ENCODE data around the gene DIAPH1.

DIAPH1 gene

GRCh38 chr5:141533897-141534296 is 84.9 kb downstream of the DIAPH1 start:
- Mint-ChIP-seq H3K27ac (no peak overlapping the region), H3K36me3 (ENCODE audit: low read depth) (peaks cover 33% of the 10 kb centered on the region), H3K9me3 (no peaks in the 10 kb centered on the region), H3K4me3 (no peak overlapping the region), H3K27me3 (no peaks in the 10 kb centered on the region), H3K4me1 (ENCODE audit: low read depth) (no peaks in the 10 kb centered on the region)

GRCh38 chr5:141532726-141533125 is 86.1 kb downstream of the DIAPH1 start:
- Mint-ChIP-seq H3K27ac (no peak overlapping the region), H3K27me3 (no peaks in the 10 kb centered on the region), H3K9me3 (no peaks in the 10 kb centered on the region), H3K4me1 (ENCODE audit: low read depth) (no peaks in the 10 kb centered on the region), H3K4me3 (no peak overlapping the region), H3K36me3 (ENCODE audit: low read depth) (peaks cover 33% of the 10 kb centered on the region)

GRCh38 chr5:141529873-141530272 is 88.9 kb downstream of the DIAPH1 start:
- H3K27ac Mint-ChIP-seq, result no peak overlapping the region
- peaks cover 12% of the 10 kb centered on the region for H3K4me1 Mint-ChIP-seq (ENCODE audit: low read depth)
- H3K9me3 Mint-ChIP-seq, result no peaks in the 10 kb centered on the region
- no peak overlapping the region for H3K4me3 Mint-ChIP-seq
- peaks cover 26% of the 10 kb centered on the region for H3K36me3 Mint-ChIP-seq (ENCODE audit: low read depth)
- no peaks in the 10 kb centered on the region for H3K27me3 Mint-ChIP-seq

- H3K36me3 Mint-ChIP-seq (ENCODE audit: low read depth), result peaks cover 26% of the 10 kb centered on the region
- H3K27ac Mint-ChIP-seq, result peak overlapping the region; percentile 76
- H3K27me3 Mint-ChIP-seq, result no peaks in the 10 kb centered on the region
- H3K9me3 Mint-ChIP-seq, result no peaks in the 10 kb centered on the region
- peaks cover 13% of the 10 kb centered on the region for H3K4me1 Mint-ChIP-seq (ENCODE audit: low read depth)
- no peak overlapping the region for H3K4me3 Mint-ChIP-seq
Measured at GRCh38 chr5:141529002-141529401, 89.8 kb downstream of the DIAPH1 start.

GRCh38 chr5:141528291-141528984 is 90.4 kb downstream of the DIAPH1 start:
- H3K27me3 Mint-ChIP-seq, result no peaks in the 10 kb centered on the region
- no peak overlapping the region for H3K4me3 Mint-ChIP-seq
- H3K36me3 Mint-ChIP-seq (ENCODE audit: low read depth), result peaks cover 28% of the 10 kb centered on the region
- no peaks in the 10 kb centered on the region for H3K9me3 Mint-ChIP-seq
- peaks cover 13% of the 10 kb centered on the region for H3K4me1 Mint-ChIP-seq (ENCODE audit: low read depth)
- peak overlapping the region; percentile 76 for H3K27ac Mint-ChIP-seq

- Mint-ChIP-seq H3K4me1 (ENCODE audit: low read depth) (peaks cover 23% of the 10 kb centered on the region), H3K27me3 (no peaks in the 10 kb centered on the region), H3K9me3 (no peaks in the 10 kb centered on the region), H3K27ac (peak overlapping the region; percentile 0), H3K36me3 (ENCODE audit: low read depth) (peaks cover 36% of the 10 kb centered on the region), H3K4me3 (no peak overlapping the region)
Measured at GRCh38 chr5:141527426-141527825, 91.4 kb downstream of the DIAPH1 start.

GRCh38 chr5:141525653-141526052 is 93.1 kb downstream of the DIAPH1 start:
- Mint-ChIP-seq H3K4me1 (ENCODE audit: low read depth) (peaks cover 41% of the 10 kb centered on the region), H3K27me3 (no peaks in the 10 kb centered on the region), H3K4me3 (no peak overlapping the region), H3K27ac (no peak overlapping the region), H3K9me3 (no peaks in the 10 kb centered on the region), H3K36me3 (ENCODE audit: low read depth) (peaks cover 53% of the 10 kb centered on the region)

GRCh38 chr5:141524604-141525597 is 93.9 kb downstream of the DIAPH1 start:
- Mint-ChIP-seq H3K4me3 (no peak overlapping the region), H3K27ac (no peak overlapping the region), H3K9me3 (no peaks in the 10 kb centered on the region), H3K36me3 (ENCODE audit: low read depth) (peaks cover 60% of the 10 kb centered on the region), H3K4me1 (ENCODE audit: low read depth) (peaks cover 48% of the 10 kb centered on the region), H3K27me3 (no peaks in the 10 kb centered on the region)

- Mint-ChIP-seq H3K27ac (no peak overlapping the region), H3K4me3 (no peak overlapping the region), H3K4me1 (ENCODE audit: low read depth) (peaks cover 50% of the 10 kb centered on the region), H3K9me3 (no peaks in the 10 kb centered on the region), H3K36me3 (ENCODE audit: low read depth) (peaks cover 69% of the 10 kb centered on the region), H3K27me3 (no peaks in the 10 kb centered on the region)
Measured at GRCh38 chr5:141523991-141524390, 94.8 kb downstream of the DIAPH1 start.

- peaks cover 50% of the 10 kb centered on the region for H3K4me1 Mint-ChIP-seq (ENCODE audit: low read depth)
- no peak overlapping the region for H3K4me3 Mint-ChIP-seq
- H3K9me3 Mint-ChIP-seq, result no peaks in the 10 kb centered on the region
- H3K36me3 Mint-ChIP-seq (ENCODE audit: low read depth), result peaks cover 82% of the 10 kb centered on the region
- peak overlapping the region; percentile 74 for H3K27ac Mint-ChIP-seq
- H3K27me3 Mint-ChIP-seq, result no peaks in the 10 kb centered on the region
Measured at GRCh38 chr5:141522301-141522700, 96.5 kb downstream of the DIAPH1 start.

- Mint-ChIP-seq H3K27ac (peak overlapping the region; percentile 74), H3K4me3 (peak overlapping the region; percentile 31), H3K4me1 (ENCODE audit: low read depth) (peaks cover 51% of the 10 kb centered on the region), H3K9me3 (no peaks in the 10 kb centered on the region), H3K36me3 (ENCODE audit: low read depth) (peaks cover 85% of the 10 kb centered on the region), H3K27me3 (no peaks in the 10 kb centered on the region)
Measured at GRCh38 chr5:141521244-141521781, 97.5 kb downstream of the DIAPH1 start.

GRCh38 chr5:141519605-141520565 is 98.9 kb downstream of the DIAPH1 start:
- Mint-ChIP-seq H3K4me1 (ENCODE audit: low read depth) (peaks cover 53% of the 10 kb centered on the region), H3K9me3 (no peaks in the 10 kb centered on the region)

GRCh38 chr5:141518618-141519015 is 100.2 kb downstream of the DIAPH1 start:
- peaks cover 73% of the 10 kb centered on the region for H3K36me3 Mint-ChIP-seq (ENCODE audit: low read depth)
- H3K4me1 Mint-ChIP-seq (ENCODE audit: low read depth), result peaks cover 64% of the 10 kb centered on the region
- H3K9me3 Mint-ChIP-seq, result no peaks in the 10 kb centered on the region
- no peak overlapping the region for H3K27ac Mint-ChIP-seq
- H3K4me3 Mint-ChIP-seq, result no peak overlapping the region
- no peaks in the 10 kb centered on the region for H3K27me3 Mint-ChIP-seq

More at GRCh38 chr5:141519605-141520565, 98.9 kb downstream of the DIAPH1 start:
- Mint-ChIP-seq H3K36me3 (ENCODE audit: low read depth) (peaks cover 81% of the 10 kb centered on the region), H3K27me3 (no peaks in the 10 kb centered on the region), H3K4me3 (no peak overlapping the region), H3K27ac (no peak overlapping the region)
